HepG2 (cell line): ENCODE data around the gene MAPK8IP3. TPM values are rescaled to one million over a fixed set of nuclear protein-coding genes. Genes with fewer than 3 reads are reported as not detected.

Source experiments
- NFIB ChIP-seq: sonication (generic); formaldehyde crosslinking; IDR thresholded peaks from 2 replicates; pipeline ENCODE4 v1.9.0; 2021; ENCODE audit warnings: missing genetic modification reagents, mild to moderate bottlenecking, borderline replicate concordance
- RBFOX2 ChIP-seq: fragments of 200-400 bp; formaldehyde crosslinking; IDR thresholded peaks from 2 replicates; pipeline ENCODE4 v1.6.1; 2017; ENCODE audit warnings: low read depth, mild to moderate bottlenecking, low read length
- SAP130 ChIP-seq: IDR thresholded peaks from 2 replicates; pipeline ENCODE4 v1.6.1; 2016; ENCODE audit warnings: low read depth
- SRSF4 ChIP-seq: fragments of 200-400 bp; formaldehyde crosslinking; IDR thresholded peaks from one replicate; pipeline ENCODE4 v1.6.1; 2018; ENCODE audit warnings: mild to moderate bottlenecking, low read depth, low read length, moderate library complexity; ENCODE audit not compliant: poor library complexity, severe bottlenecking
- ZNF274 ChIP-seq: sonication (generic); formaldehyde crosslinking; IDR thresholded peaks from 2 replicates; pipeline ENCODE4 v1.5.1; 2020; ENCODE audit warnings: mild to moderate bottlenecking, missing genetic modification reagents
- ZNF75D ChIP-seq: sonication (generic); formaldehyde crosslinking; IDR thresholded peaks from 2 replicates; pipeline ENCODE4 v1.8.1; 2023; ENCODE audit warnings: missing genetic modification reagents, mild to moderate bottlenecking, borderline replicate concordance
- polyA plus RNA-seq, 8 experiments: library from polyadenylated mRNA; depleted of rRNA in 3 of 8; stranded (reverse) in 7 of 8; unstranded in 1 of 8; fragments of >200 nt; fragmentation: Illumina TruSeq in 4 of 8; extraction: Trizol in 4 of 8; gene quantifications; 2 replicates each; pipeline versions ENCODE4 v1.2.1 to v1.2.3, GENCODE V29; 2011 to 2016; ENCODE audit warnings: low read depth in 4 of 8, missing spikeins in 1 of 8, mixed read lengths in 1 of 8; ENCODE audit not compliant: insufficient read depth in 1 of 8
- total RNA-seq, 5 experiments: library from RNA; depleted of rRNA; stranded (reverse); fragments of >200 nt; fragmentation: Illumina TruSeq; extraction: Trizol; gene quantifications; 2 replicates each; pipeline ENCODE4 v1.2.3, GENCODE V29; 2016; ENCODE audit warnings: low read depth in 1 of 5
- TF ChIP-seq, protein P1 (sequence below): IDR thresholded peaks from 2 replicates; pipeline ENCODE4 v1.6.1; 2016; ENCODE audit warnings: mild to moderate bottlenecking, missing biosample characterization, missing genetic modification reagents
- TF ChIP-seq, protein P2 (sequence below): IDR thresholded peaks from 2 replicates; pipeline ENCODE4 v1.4.0; 2020; ENCODE audit warnings: mild to moderate bottlenecking, missing genetic modification reagents
- TF ChIP-seq, protein P3 (sequence below): sonication (generic); formaldehyde crosslinking; IDR thresholded peaks from 2 replicates; pipeline ENCODE4 v1.4.0; 2020; ENCODE audit warnings: missing genetic modification reagents
- TF ChIP-seq, protein P4 (sequence below): sonication (generic); formaldehyde crosslinking; IDR thresholded peaks from 2 replicates; pipeline ENCODE4 v1.4.0; 2020; ENCODE audit warnings: missing genetic modification reagents, borderline replicate concordance
- TF ChIP-seq, protein P5 (sequence below): fragments of 450-650 bp; IDR thresholded peaks from 2 replicates; pipeline ENCODE4 v1.6.1; 2016
- TF ChIP-seq, protein P6 (sequence below): sonication (generic); formaldehyde crosslinking; IDR thresholded peaks from 2 replicates; pipeline ENCODE4 v1.5.0; 2020; ENCODE audit warnings: mild to moderate bottlenecking, missing genetic modification reagents, borderline replicate concordance

Gene MAPK8IP3
- total and polyA plus RNA-seq, 2 of the 13 experiments (the other 11 are each of a cell fraction or from before 2014, with no cell fraction given), result 25.1 to 41.7 TPM

DNA sequence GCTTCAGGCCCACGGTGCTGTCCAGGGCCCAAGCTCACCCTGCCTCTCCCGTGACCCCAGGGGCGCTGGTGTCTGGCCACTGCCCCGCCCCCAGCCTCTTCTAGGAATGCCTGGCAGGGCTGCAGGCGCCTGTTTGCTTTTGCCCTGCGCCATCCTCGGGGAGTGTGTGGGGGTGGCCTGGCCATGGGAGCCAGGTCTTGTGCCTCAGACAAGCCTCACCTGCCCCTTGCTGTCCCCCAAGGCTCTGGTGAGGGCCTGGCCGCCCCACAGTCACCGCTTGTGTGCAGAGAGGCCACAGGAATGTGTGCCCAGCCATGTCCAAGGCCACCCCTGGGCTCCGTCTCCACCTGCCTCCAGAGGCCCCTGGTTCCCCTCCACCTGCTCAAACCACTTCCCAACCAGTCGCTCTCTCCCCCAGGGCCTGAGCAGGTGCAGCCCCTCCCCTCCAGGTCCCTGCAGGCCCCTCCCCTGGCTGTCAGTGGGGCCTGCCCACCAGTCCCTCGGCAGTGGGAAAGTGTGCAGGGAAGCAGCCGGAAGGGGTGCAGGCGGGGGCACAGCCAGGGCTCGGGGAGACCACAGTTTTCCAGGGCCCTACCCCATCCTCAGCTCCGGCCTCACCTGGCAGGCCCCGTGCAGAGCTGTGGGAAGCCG is 88.4 kb downstream of the MAPK8IP3 start (continued):
- TF ChIP-seq SRSF4 (no peak), ZNF274 (CRISPR knock-in tag) (peak; percentile 49; the same call in 1 of the 2 replicates), ZNF75D (CRISPR knock-in tag) (no peak), NFIB (CRISPR knock-in tag) (no peak), SAP130 (CRISPR knock-in tag) (peak; percentile 62), RBFOX2 (0 out of 2 replicates have a peak, but pooled peaks have one; percentile 35)
- TF ChIP-seq, protein P1, sequence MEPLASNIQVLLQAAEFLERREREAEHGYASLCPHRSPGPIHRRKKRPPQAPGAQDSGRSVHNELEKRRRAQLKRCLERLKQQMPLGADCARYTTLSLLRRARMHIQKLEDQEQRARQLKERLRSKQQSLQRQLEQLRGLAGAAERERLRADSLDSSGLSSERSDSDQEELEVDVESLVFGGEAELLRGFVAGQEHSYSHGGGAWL (CRISPR knock-in tag), result peak; percentile 29; the same call in 1 of the 2 replicates
- TF ChIP-seq, protein P2, sequence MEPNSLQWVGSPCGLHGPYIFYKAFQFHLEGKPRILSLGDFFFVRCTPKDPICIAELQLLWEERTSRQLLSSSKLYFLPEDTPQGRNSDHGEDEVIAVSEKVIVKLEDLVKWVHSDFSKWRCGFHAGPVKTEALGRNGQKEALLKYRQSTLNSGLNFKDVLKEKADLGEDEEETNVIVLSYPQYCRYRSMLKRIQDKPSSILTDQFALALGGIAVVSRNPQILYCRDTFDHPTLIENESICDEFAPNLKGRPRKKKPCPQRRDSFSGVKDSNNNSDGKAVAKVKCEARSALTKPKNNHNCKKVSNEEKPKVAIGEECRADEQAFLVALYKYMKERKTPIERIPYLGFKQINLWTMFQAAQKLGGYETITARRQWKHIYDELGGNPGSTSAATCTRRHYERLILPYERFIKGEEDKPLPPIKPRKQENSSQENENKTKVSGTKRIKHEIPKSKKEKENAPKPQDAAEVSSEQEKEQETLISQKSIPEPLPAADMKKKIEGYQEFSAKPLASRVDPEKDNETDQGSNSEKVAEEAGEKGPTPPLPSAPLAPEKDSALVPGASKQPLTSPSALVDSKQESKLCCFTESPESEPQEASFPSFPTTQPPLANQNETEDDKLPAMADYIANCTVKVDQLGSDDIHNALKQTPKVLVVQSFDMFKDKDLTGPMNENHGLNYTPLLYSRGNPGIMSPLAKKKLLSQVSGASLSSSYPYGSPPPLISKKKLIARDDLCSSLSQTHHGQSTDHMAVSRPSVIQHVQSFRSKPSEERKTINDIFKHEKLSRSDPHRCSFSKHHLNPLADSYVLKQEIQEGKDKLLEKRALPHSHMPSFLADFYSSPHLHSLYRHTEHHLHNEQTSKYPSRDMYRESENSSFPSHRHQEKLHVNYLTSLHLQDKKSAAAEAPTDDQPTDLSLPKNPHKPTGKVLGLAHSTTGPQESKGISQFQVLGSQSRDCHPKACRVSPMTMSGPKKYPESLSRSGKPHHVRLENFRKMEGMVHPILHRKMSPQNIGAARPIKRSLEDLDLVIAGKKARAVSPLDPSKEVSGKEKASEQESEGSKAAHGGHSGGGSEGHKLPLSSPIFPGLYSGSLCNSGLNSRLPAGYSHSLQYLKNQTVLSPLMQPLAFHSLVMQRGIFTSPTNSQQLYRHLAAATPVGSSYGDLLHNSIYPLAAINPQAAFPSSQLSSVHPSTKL (CRISPR knock-in tag), result peak; percentile 54
- TF ChIP-seq, protein P3, sequence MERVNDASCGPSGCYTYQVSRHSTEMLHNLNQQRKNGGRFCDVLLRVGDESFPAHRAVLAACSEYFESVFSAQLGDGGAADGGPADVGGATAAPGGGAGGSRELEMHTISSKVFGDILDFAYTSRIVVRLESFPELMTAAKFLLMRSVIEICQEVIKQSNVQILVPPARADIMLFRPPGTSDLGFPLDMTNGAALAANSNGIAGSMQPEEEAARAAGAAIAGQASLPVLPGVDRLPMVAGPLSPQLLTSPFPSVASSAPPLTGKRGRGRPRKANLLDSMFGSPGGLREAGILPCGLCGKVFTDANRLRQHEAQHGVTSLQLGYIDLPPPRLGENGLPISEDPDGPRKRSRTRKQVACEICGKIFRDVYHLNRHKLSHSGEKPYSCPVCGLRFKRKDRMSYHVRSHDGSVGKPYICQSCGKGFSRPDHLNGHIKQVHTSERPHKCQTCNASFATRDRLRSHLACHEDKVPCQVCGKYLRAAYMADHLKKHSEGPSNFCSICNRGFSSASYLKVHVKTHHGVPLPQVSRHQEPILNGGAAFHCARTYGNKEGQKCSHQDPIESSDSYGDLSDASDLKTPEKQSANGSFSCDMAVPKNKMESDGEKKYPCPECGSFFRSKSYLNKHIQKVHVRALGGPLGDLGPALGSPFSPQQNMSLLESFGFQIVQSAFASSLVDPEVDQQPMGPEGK (CRISPR knock-in tag), result peak; percentile 95
- TF ChIP-seq, protein P4, sequence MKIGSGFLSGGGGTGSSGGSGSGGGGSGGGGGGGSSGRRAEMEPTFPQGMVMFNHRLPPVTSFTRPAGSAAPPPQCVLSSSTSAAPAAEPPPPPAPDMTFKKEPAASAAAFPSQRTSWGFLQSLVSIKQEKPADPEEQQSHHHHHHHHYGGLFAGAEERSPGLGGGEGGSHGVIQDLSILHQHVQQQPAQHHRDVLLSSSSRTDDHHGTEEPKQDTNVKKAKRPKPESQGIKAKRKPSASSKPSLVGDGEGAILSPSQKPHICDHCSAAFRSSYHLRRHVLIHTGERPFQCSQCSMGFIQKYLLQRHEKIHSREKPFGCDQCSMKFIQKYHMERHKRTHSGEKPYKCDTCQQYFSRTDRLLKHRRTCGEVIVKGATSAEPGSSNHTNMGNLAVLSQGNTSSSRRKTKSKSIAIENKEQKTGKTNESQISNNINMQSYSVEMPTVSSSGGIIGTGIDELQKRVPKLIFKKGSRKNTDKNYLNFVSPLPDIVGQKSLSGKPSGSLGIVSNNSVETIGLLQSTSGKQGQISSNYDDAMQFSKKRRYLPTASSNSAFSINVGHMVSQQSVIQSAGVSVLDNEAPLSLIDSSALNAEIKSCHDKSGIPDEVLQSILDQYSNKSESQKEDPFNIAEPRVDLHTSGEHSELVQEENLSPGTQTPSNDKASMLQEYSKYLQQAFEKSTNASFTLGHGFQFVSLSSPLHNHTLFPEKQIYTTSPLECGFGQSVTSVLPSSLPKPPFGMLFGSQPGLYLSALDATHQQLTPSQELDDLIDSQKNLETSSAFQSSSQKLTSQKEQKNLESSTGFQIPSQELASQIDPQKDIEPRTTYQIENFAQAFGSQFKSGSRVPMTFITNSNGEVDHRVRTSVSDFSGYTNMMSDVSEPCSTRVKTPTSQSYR, result peak; percentile 81
- TF ChIP-seq, protein P5, sequence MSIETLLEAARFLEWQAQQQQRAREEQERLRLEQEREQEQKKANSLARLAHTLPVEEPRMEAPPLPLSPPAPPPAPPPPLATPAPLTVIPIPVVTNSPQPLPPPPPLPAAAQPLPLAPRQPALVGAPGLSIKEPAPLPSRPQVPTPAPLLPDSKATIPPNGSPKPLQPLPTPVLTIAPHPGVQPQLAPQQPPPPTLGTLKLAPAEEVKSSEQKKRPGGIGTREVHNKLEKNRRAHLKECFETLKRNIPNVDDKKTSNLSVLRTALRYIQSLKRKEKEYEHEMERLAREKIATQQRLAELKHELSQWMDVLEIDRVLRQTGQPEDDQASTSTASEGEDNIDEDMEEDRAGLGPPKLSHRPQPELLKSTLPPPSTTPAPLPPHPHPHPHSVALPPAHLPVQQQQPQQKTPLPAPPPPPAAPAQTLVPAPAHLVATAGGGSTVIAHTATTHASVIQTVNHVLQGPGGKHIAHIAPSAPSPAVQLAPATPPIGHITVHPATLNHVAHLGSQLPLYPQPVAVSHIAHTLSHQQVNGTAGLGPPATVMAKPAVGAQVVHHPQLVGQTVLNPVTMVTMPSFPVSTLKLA, result 0 out of 2 replicates have a peak, but pooled peaks have one; percentile 15
- TF ChIP-seq, protein P6, sequence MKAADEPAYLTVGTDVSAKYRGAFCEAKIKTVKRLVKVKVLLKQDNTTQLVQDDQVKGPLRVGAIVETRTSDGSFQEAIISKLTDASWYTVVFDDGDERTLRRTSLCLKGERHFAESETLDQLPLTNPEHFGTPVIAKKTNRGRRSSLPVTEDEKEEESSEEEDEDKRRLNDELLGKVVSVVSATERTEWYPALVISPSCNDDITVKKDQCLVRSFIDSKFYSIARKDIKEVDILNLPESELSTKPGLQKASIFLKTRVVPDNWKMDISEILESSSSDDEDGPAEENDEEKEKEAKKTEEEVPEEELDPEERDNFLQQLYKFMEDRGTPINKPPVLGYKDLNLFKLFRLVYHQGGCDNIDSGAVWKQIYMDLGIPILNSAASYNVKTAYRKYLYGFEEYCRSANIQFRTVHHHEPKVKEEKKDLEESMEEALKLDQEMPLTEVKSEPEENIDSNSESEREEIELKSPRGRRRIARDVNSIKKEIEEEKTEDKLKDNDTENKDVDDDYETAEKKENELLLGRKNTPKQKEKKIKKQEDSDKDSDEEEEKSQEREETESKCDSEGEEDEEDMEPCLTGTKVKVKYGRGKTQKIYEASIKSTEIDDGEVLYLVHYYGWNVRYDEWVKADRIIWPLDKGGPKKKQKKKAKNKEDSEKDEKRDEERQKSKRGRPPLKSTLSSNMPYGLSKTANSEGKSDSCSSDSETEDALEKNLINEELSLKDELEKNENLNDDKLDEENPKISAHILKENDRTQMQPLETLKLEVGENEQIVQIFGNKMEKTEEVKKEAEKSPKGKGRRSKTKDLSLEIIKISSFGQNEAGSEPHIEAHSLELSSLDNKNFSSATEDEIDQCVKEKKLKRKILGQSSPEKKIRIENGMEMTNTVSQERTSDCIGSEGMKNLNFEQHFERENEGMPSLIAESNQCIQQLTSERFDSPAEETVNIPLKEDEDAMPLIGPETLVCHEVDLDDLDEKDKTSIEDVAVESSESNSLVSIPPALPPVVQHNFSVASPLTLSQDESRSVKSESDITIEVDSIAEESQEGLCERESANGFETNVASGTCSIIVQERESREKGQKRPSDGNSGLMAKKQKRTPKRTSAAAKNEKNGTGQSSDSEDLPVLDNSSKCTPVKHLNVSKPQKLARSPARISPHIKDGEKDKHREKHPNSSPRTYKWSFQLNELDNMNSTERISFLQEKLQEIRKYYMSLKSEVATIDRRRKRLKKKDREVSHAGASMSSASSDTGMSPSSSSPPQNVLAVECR (CRISPR knock-in tag), result peak; percentile 80; the same call in 1 of the 2 replicates
